ENCODE data around the gene CAMK1D.
"Not testable (repeated sequence)": the region's sequence is repeated elsewhere in the genome, so short reads cannot be mapped to it uniquely, and the experiment has no call there.

The CAMK1D gene

DNA sequence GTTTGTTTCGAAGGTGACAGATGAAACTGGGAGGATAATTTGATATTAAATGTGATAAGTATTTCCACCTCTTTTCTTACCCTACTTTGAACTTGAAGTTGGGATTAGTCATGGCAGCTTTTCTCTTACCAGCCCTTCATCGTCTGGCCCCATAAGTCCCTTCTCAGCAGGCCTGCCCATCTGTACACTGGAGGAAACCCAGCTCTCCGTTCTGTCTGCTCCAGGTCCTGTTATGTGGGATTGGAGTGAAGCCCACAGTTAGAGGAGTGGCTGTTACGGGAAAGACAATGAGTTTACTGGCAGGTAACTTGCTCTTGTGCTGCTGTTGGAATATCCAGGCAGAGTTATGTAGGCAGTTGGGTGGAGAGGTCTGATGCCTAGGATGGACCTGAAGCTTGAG is 127.3 kb downstream of the CAMK1D start:
- no peak for DNase-seq

DNA sequence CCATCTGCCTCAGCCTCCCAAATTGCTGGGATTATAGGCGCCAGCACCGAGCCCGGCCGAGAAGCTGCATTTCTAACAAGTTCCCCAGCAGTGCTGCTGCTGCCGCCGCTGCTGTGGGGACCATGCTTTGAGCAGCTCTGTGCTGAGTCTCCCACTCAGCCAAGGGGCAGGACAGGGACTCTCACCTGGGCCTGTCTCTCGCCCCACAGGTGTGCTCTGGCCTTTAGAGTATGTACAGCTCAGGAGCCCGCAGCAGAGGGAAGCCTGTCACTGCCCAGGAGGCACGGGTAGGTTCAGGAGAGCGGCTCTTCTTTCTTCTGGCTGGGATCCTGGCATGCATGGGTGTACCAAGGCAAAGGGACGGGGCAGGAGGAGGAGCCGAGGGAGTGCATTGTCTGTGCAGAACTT is 130.1 kb downstream of the CAMK1D start:
- no peak for DNase-seq

DNA sequence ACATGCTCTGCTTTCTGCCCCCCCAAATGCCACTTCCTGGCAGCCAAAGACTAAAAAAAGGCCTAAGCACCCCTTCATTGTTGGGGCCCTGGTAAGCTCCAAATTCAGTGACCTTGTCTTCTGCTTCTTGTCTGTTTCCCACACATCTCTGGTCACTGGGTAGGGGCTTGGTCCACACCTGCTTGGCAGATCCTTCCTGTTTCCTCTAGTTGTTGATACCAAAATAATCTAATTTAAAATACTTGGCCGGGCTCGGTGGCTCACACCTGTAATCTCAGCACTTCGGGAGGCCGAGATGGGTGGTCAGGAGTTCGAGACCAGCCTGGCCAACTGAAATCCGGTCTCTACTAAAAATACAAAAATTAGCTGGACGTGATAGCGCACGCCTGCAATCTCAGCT is 130.6 kb downstream of the CAMK1D start:
- no peak for DNase-seq

DNA sequence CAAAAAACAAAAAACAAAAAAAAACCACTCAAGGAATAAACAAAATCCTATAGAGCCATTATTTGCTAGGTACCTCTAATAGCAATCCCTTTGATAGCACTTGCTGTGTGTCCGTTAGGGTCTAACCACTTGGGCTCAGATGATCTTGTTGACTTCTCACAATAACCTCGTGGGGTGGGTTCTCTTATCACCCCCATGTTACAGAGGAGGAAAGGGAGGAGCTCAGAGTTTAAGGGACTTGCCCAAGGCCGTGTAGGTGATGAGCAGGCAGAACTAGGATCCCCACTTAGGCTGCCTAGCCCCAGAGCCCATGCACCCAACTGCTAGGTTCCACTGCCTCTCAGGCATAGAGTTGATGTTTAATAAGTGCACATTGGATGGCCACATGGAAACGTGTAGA is 131.1 kb downstream of the CAMK1D start:
- DNase-seq: no peak

DNA sequence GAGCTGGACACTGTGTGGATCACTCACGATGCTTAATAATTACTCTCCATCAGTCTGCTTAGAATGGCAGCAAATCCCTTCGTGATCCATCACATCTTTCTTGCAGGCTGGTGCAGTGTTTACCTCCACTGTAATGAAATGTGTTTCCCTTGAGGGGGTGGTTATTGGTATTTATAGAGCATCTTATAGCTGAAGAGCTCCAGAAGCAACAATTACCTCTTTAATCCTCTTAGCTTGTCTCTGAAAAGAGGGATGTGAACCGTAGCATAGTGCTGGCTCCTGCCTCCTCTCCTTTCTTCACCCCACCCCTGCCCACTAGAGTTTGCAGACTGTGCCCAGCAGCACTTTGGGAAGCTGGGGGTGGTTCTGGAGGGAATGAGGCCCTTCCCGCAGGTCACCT is 132.6 kb downstream of the CAMK1D start:
- DNase-seq: peak; percentile 1

DNA sequence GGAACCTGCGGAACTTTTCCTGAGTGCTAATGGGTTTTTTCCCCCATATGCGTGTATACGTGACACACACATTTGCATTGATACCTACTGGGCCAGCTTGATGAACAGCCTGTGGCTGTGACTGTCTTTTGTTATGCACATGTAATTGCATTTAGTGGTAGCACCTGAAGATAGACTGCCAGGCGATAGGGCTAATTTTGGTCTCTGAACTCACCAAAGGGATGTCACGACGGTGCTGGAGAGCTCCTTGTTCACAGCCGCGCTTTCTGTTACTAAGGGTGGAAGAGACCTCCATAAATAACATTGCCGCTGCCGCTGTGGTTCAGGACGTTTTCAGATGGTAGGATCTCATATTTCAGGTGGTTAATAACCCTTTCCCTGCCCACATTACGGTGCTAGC is 133.2 kb downstream of the CAMK1D start:
- peak; percentile 3 for DNase-seq

DNA sequence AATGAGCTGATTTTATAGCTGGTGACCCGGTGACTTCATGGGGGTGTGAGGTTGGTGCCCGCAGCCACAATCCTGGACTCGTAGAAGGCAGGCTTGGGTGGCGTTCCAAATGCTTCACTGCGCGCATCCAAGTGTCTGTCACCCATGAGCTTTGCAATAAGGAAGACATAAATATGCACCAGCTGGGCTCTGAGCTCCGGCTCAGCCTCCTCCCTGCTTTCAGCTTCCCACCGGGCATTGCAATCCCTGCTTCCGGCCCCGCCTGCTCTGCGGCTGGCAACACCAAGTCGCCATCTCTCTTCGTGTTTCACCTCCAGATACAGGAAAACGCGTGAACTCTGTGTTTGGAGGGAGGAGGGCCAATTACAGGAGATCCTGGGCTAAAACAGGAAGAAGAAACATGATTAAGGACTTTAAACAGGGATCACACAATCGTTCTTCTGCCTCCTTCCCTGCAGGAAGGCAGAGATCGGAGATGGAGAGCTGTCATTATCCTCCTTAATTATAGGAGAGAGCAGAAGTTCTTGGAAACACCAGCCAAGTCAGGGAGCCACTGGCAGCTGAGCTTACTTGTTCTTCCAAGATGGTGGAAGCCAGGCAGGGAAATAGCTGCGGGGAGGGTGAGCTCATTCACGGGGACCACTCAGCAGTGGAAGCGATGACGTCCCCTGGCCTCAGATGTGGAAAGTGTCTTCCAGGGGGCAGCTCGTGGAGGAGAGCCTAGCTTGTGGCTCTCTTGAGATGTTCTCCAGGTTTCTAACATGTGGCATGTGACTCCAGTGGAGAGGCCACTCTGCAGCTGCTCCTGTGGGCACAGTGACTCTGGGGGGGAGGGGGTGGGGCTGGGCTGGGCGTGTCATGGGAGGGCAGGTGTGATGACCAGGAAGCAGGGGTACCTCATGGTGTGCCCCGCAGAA is 134.9 kb downstream of the CAMK1D start:
- DNase-seq: peak; percentile 3

DNA sequence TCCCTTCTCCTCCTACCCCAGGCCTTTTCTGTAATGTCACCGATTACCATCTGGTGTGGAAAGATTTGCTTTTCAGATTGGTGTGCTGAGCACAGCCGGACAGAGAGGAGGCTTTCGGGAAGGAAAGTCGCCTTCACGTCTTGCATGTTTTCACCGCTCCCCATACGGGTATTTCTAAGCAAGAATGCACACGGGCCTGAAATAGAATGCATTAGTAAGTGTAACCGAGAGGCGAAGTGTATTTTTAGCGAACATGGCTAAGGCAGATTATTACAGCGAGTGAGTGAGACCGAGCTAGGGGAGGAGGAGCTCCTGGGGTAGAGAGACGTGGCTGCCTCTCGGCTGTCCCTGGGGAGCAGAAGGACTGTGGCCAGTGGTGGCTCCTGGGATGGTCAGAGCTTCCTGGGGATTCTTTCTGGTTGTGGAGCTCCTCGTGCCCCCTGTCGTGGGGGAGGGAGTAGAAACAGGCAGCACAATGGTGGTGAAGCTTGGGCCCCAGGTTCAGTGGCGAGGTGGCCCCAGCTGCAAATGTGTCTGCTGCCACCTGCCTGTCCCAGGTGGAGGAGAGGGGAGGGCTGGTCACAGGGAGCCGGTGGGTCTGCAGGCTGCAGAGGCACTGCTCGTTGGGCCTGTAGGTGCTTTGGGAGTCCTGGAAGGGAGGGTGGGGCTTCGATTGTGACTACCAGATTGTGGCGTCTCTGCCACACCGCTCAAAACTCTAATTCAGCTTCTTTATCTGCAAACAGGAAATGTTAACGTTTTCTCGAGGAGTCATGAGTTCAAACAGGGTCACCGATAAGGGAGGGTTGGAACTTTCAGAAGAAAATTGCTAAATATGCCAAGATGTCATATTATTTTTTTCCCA is 135.8 kb downstream of the CAMK1D start:
- DNase-seq: peak; percentile 21

DNA sequence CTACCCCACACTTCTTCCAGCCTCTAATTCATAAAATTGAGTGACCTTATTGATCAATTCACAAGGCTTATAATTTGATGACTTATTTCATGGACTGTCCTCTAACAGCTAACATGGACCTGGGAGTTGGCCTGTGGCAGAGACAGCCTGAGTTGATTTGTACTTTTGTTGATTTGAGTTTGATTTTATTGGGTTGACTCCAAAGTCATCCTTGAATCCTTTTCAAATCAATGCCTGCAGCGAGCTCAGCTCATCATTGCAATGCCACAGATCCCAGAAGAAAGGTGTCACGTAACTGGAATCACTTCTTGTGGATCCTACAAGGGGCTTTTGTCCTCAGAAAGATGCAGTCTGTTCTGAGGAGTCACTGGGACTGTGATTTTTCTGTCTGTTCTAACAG is 138.0 kb downstream of the CAMK1D start:
- no peak for DNase-seq

DNA sequence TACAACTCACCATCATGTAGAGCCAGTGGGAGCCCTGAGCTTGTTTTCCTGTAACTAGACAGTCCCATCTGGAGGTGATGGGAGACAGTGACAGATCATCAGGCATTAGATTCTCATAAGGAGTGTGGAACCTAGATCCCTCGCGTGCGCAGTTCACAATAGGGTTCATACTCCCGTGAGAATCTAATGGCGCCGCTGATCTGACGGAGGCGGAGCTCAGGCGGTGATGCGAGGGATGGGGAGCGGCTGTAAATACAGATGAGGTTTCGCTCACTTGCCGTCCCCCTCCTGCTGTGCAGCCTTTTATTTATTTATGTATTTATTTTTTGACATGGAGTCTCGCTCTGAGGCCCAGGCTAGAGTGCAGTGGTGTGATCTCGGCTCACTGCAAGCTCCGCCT is 139.3 kb downstream of the CAMK1D start:
- no peak for DNase-seq

DNA sequence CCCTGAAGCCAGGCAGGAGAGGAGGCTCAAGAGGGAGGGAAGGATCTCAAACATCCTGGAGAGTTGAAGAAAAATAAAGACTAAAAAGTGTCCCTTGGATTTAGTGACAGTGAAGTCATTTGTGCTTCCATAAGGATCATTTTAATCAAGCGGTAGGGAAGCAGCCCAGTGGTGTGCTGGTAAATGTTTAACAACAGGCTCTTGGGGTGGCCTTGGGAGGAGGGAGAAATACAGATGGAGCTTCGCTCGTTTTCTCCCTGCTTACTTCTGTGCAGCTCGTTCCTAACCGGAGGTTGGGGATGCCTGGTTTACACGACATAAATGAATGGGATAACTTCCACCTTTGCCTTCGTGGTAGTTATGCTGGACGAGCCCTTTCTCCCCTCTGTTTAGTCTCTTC is 140.0 kb downstream of the CAMK1D start:
- DNase-seq: no peak

DNA sequence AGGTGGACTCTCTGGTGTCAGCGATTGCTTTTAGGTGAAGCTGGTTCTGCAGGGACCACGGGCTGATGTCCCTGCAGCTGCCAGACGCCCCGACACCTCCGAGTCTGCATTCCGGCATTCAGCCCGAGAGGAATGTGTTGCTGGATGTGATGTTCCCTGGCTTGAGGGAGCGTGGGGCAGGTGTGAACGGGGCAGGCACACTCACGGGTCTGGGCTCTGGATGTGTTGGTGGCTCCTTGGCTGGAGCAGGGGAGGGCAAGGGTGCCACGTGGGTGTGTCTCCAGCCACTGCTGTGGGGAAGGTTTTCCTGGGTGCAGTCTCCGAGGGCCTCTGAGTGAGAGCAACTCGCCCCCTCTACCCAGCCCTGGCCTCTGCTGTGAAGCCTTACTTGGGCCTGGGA is 140.5 kb downstream of the CAMK1D start:
- DNase-seq: no peak

DNA sequence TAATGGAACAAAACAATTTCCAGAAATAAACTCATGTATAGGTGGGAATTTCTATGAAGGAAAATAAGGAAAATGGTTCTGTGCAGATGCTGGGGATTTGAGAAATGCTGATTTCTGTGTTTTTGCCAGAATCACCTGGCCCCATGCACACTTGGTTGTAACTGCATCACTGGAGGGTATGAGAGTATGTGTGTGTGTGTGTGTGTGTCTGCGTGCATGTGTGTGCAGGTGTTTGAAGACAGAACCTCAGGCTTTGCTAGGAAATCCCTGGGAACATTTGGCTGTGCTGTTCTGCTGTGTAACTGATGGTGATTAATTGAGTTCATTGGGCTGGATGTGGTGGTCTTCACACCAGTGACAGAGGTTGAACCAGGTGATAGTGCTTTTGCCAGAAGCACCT is 141.6 kb downstream of the CAMK1D start:
- no peak for DNase-seq

DNA sequence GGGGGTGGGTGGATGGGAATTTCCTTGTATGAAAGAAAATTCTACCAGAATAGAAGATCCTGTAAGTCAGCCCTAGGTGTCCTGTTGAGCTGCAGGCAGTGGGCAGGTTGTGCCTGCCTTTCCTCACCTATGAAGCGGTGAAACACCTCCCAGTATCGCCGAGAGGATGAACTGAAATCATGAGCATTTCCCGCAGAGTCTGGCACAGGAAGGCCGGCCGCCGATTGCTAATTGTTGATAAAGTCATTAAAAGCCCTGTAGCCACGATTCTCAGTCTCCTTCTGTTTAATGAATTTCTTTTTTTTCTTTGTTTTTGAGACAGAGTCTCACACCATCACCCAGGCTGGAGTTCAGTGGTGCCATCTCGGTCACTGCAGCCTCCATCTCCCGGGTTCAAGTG is 142.1 kb downstream of the CAMK1D start:
- DNase-seq: no peak

DNA sequence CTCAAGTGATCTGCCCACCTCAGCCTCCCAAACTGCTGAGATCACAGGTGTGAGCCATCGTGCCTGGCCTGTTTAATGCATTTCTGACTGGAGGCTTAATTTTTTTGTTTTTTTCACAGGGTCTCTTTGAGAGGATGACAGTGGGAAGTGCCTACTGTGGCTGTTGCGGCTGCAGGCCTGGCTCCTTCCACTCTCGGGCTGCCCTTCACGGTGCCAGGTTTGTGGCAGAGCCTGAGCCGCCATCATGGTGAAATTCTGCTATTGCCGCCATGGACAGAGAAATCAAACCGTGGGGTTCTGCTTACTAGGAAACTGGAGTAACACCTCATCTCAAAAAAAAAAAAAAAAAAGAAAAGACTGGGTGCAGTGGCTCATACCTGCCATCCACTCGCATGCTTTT is 142.7 kb downstream of the CAMK1D start:
- no peak for DNase-seq

DNA sequence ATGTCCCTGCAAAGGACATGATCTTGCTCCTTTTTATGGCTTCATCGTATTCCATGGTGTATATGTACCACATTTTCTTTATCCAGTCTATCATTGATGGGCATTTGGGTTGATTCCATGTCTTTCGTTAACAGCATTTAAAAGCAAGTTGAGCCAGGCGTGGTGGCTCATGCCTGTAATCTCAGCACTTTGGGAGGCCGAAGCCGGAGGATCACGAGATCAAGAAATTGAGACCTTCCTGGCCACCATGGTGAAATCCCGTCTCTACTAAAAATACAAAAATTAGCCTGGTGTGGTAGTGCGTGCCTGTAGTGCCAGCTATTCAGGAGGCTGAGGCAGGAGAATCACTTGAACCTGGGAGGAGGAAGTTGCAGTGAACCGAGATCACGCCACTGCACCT is 147.7 kb downstream of the CAMK1D start:
- not testable (repeated sequence) for DNase-seq

DNA sequence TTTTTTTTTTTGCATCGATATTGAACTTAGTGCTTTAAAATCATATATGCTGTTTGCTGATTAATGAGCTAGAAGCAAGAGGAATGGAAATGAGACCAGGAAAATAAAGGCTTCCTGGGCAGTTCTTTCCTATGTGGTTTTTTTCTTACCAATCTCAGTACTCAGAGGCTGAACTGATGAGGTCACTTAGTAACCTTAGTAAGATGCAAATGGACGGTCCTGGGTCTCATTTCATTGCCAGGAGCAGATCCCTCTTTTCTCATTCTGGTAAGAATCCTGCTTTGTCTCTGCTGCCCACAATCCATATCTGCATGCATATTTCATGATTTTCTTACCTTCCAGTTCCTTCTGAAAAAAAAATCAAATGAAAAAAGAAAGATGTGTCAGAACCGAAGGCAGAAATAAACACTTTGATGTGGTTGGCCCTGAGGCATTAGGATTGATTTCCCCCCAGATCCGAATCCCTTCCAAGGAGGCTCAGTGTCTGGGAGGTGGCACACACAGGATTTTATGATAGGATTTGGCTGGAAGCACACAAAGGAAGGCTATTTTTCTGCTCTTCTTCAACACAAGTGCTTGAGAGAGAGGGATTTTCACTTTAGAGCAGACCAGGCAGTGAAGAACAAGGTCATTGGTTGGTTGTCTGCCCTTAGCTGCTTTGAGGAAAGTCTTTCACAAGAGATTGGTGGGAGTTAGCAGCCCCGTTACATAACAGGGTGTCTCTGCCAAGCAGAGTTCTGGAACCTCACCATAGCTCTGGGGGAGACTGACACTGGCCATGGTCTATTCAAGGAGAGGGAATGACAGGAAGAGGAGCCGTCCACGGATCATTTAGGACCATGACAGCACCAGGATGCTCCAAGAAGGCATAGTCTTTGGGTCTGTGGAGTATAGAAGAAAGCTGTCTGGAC is 150.0 kb downstream of the CAMK1D start:
- DNase-seq: no peak

DNA sequence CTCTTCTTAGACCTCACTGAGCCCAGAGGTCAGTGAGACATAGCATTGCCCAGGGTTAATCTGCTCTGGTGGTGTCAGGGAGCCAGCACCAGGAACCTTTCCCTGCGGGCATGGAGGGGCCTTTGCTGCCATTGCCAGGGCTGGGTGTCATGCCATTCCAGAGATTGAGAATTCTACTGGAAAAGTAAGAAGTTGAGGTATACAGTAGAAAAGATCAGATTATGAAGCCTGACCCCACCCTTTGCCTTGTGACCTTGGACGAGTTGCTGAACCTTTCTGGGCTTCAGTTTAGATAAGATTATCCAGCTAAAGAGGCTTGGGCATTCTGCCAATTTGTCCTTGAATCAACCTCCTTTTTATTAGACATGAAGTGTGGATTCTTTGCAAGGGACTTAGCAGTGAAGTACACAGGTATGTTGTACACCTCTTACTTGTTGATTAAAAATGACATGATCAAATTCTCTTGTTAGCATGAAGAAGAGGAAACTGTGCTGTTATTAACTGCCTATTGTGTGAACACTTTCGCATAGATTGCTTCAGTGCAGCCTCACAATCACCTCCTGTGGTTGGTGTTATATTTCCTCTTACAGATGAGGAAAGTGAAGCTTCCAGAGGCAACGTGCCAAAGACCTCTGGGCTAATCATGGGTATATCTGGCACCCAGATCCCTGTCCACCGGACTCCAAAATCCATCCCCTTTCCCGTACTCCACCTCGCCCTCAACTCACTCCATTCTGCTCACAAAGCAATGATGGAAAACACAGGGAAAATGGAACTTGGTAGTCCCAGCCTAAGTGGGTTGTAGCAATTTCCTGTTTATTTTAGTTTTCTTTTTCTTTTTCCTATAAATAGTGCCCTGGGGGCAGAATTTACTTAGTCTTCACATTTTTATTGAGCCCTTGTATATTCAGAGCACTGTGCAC is 151.3 kb downstream of the CAMK1D start:
- DNase-seq: peak; percentile 8

DNA sequence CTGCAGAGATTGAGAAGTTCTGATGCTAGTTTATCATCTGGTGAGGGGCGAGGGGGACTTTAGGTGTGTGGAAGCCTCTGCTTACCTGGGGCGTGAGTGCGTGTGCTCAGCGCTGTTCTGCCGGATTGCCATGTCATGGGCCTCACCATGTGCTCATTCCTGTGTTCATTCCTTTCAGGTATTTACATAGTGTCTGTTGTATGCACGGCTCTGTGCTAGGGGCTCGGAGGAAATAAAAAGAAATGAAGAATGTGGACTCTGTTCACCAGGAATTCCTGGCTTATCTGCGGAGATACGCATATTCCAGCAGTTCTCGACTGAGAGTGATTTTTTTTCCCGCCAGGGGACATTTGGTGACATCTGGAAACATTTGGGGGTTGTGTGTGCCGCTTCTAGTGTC is 152.0 kb downstream of the CAMK1D start:
- no peak for DNase-seq

DNA sequence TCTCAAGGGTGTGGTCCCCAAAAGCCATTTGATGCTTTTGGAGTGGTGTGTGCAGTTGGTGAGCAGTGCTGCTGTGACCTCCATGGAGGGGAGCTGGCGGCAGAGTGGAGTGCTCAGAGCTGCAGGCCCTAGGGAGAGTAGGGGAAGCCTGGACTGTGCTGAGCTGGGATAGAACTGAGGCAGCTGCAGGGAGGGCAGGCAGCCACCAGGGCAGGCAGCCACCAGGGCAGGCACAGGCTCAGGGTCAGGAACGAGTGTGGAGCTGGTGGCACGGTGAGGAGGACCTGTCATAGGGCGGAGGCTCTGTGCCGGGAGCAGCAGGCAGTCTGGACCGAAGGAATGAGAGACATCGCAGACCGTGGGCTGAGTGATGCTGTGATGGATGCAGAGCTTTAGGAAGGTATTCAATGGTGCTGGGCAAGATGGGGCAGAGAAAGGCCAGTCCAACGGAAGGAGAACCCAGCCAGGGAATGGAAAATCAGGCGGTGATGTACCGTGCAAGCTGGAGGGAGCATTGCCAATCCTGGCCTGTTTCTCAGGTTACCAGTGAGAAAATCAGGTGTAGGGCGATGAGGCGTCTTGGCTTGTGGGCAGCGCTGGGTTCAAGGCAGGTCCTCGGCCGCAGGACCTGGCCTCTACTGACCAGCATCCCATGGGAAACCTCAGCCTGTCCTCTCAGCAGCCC is 152.6 kb downstream of the CAMK1D start:
- DNase-seq: no peak
